ENCODE results near the gene SERP2. TPM values are rescaled to one million over a fixed set of nuclear protein-coding genes. Genes with fewer than 3 reads are reported as not detected.

The SERP2 gene
- total RNA-seq, 5 donors from 2014 or later (not counting 1 experiment from before 2014, with no cell fraction given) = 0.44 to 0.65 (median 0.47) TPM; not detected in 2

DNA sequence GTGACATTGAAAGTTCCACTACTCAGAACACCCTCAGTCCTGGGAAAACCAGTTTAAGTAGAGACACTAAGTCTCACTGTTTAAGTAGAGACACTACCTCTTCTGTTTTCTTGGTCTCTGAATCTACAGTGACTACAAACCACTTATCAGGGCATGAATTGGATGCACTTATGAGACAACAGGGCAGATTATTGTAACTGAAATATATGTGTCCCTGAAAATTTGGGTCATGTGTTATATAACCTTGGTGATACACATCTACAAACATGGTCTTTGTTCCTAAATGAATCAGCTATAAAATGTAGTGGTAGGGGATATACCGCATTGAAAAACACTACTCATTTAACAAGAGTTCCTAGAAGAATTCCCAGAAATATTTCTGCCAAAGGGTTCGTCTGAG is 55.7 kb downstream of the SERP2 start:
- no peaks in the 10 kb centered on the region for H3K4me1 Mint-ChIP-seq
- CTCF ChIA-PET = no interaction called here
- DNase-seq (no peak), ATAC-seq (replicated peaks in 1 of 4) (no peak)
- Histone ChIP-seq H3K9me3 (no peaks in the 10 kb centered on the region), H3K4me3 (ENCODE audit: control insufficient read depth in 1 of 2, extremely low read depth in 1 of 2, low read length in 1 of 2) (no peak overlapping the region), H3K4me1 (ENCODE audit: control insufficient read depth in 1 of 2, extremely low read depth in 1 of 2, insufficient read depth in 2 of 2, low read length in 2 of 2) (peaks cover 2% of the 10 kb centered on the region in 2 experiments), H3K27me3 (replicated peaks in 1 of 2; ENCODE audit: control insufficient read depth in 2 of 2, extremely low read depth in 1 of 2, insufficient read depth in 2 of 2, low read length in 1 of 2) (no peaks in the 10 kb centered on the region), H3K36me3 (ENCODE audit: control insufficient read depth in 2 of 2, extremely low read depth in 1 of 2, insufficient read depth in 1 of 2, low read length in 1 of 2) (peaks cover 0 to 2% of the 10 kb centered on the region in 2 donors), H3K27ac (ENCODE audit: low read length) (no peak overlapping the region)
- no CpG with 5 or more reads among the region's 2 CpGs for WGBS (ENCODE audit: insufficient coverage)
- no peak overlapping the region for H3K27ac Mint-ChIP-seq
- POLR2A ChIA-PET = no interaction called here
- H3K9me3 Mint-ChIP-seq = no peaks in the 10 kb centered on the region
- no peak overlapping the region for H3K4me3 Mint-ChIP-seq
- peaks cover 15% of the 10 kb centered on the region for H3K36me3 Mint-ChIP-seq
- H3K27me3 Mint-ChIP-seq = peaks cover 7 to 8% of the 10 kb centered on the region in 2 donors

GRCh38 chr13:44431150-44431549 is 57.5 kb downstream of the SERP2 start:
- WGBS (ENCODE audit: insufficient coverage) = 100% methylated on average over 1 of the region's 4 CpGs
- no peak for ATAC-seq (replicated peaks in 1 of 4)
- no peak overlapping the region for H3K4me3 Mint-ChIP-seq
- H3K27me3 Mint-ChIP-seq = peaks cover 0 to 8% of the 10 kb centered on the region in 2 donors
- no peak overlapping the region for H3K27ac ChIP-seq (ENCODE audit: low read length)
- peaks cover 0 to 3% of the 10 kb centered on the region in 2 donors for H3K36me3 ChIP-seq (ENCODE audit: control insufficient read depth in 2 of 2, extremely low read depth in 1 of 2, insufficient read depth in 1 of 2, low read length in 1 of 2)
- H3K4me1 ChIP-seq (ENCODE audit: control insufficient read depth in 1 of 2, extremely low read depth in 1 of 2, insufficient read depth in 2 of 2, low read length in 2 of 2) = peaks cover 2 to 16% of the 10 kb centered on the region in 2 experiments
- H3K27ac Mint-ChIP-seq = no peak overlapping the region
- H3K4me1 Mint-ChIP-seq = peaks cover 13 to 17% (median 14%) of the 10 kb centered on the region in 3 donors
- DNase-seq = no peak
- CTCF ChIA-PET = interaction anchor here in 1 of 2 donors (0.6 kb wide), 1 partner anchor 60 kb away, joined by 3 read pairs; no protein-coding TSS in a partner anchor
- POLR2A ChIA-PET = interaction anchor here in 1 of 2 donors (0.6 kb wide), 1 partner anchor 261 kb away, joined by 3 read pairs; no protein-coding TSS in a partner anchor
- no peak overlapping the region for H3K4me3 ChIP-seq (ENCODE audit: control insufficient read depth in 1 of 2, extremely low read depth in 1 of 2, low read length in 1 of 2)
- no peaks in the 10 kb centered on the region for H3K9me3 ChIP-seq
- H3K36me3 Mint-ChIP-seq = peaks cover 17% of the 10 kb centered on the region
- H3K9me3 Mint-ChIP-seq = no peaks in the 10 kb centered on the region
- peaks cover 0 to 7% of the 10 kb centered on the region in 2 experiments for H3K27me3 ChIP-seq (replicated peaks in 1 of 2; ENCODE audit: control insufficient read depth in 2 of 2, extremely low read depth in 1 of 2, insufficient read depth in 2 of 2, low read length in 1 of 2)

GRCh38 chr13:44432650-44433049 is 59.0 kb downstream of the SERP2 start:
- WGBS (ENCODE audit: insufficient coverage) = 90% methylated on average over 4 of the region's 5 CpGs
- H3K4me3 Mint-ChIP-seq = no peak overlapping the region
- CTCF ChIA-PET = interaction anchor here in 1 of 2 donors (0.6 kb wide), 1 partner anchor 191 kb away, joined by 3 read pairs; no protein-coding TSS in a partner anchor
- DNase-seq (no peak), ATAC-seq (replicated peaks in 1 of 4) (no peak)
- Histone ChIP-seq H3K9me3 (no peaks in the 10 kb centered on the region), H3K27me3 (replicated peaks in 1 of 2; ENCODE audit: control insufficient read depth in 2 of 2, extremely low read depth in 1 of 2, insufficient read depth in 2 of 2, low read length in 1 of 2) (peaks cover 0 to 14% of the 10 kb centered on the region in 2 experiments), H3K27ac (ENCODE audit: low read length) (no peak overlapping the region), H3K4me3 (ENCODE audit: control insufficient read depth in 1 of 2, extremely low read depth in 1 of 2, low read length in 1 of 2) (no peak overlapping the region), H3K36me3 (ENCODE audit: control insufficient read depth in 2 of 2, extremely low read depth in 1 of 2, insufficient read depth in 1 of 2, low read length in 1 of 2) (peaks cover 0 to 3% of the 10 kb centered on the region in 2 donors), H3K4me1 (ENCODE audit: control insufficient read depth in 1 of 2, extremely low read depth in 1 of 2, insufficient read depth in 2 of 2, low read length in 2 of 2) (peaks cover 2 to 25% of the 10 kb centered on the region in 2 experiments)
- H3K27ac Mint-ChIP-seq = no peak overlapping the region
- H3K4me1 Mint-ChIP-seq = peaks cover 26 to 27% (median 26%) of the 10 kb centered on the region in 3 donors
- peaks cover 0 to 17% of the 10 kb centered on the region in 2 donors for H3K27me3 Mint-ChIP-seq
- POLR2A ChIA-PET = no interaction called here
- H3K36me3 Mint-ChIP-seq = peaks cover 17% of the 10 kb centered on the region
- no peaks in the 10 kb centered on the region for H3K9me3 Mint-ChIP-seq

- Mint-ChIP-seq H3K27me3 (peaks cover 0 to 17% of the 10 kb centered on the region in 2 donors), H3K27ac (peak overlapping the region in 1 of 2 donors; percentile 52), H3K36me3 (peaks cover 17% of the 10 kb centered on the region), H3K4me1 (peaks cover 29 to 33% (median 30%) of the 10 kb centered on the region in 3 donors), H3K9me3 (no peaks in the 10 kb centered on the region), H3K4me3 (peak overlapping the region in 1 of 3 donors; percentile 86)
- peaks cover 0 to 14% of the 10 kb centered on the region in 2 experiments for H3K27me3 ChIP-seq (replicated peaks in 1 of 2; ENCODE audit: control insufficient read depth in 2 of 2, extremely low read depth in 1 of 2, insufficient read depth in 2 of 2, low read length in 1 of 2)
- CTCF ChIA-PET = interaction anchor here in 1 of 2 donors (0.6 to 5.4 kb wide), 2 partner anchors 53 to 526 kb away, joined by 6 to 34 read pairs; no protein-coding TSS in a partner anchor
- WGBS (ENCODE audit: insufficient coverage) = 100% methylated on average over 3 of the region's 15 CpGs
- no peak for DNase-seq
- peak overlapping the region; percentile 76 for H3K27ac ChIP-seq (ENCODE audit: low read length)
- peaks cover 4 to 25% of the 10 kb centered on the region in 2 experiments for H3K4me1 ChIP-seq (ENCODE audit: control insufficient read depth in 1 of 2, extremely low read depth in 1 of 2, insufficient read depth in 2 of 2, low read length in 2 of 2)
- ATAC-seq (replicated peaks in 1 of 4) = no peak
- H3K4me3 ChIP-seq (ENCODE audit: control insufficient read depth in 1 of 2, extremely low read depth in 1 of 2, low read length in 1 of 2) = no peak overlapping the region
- POLR2A ChIA-PET = interaction anchor here in 1 of 2 donors (0.6 kb wide), 1 partner anchor 9 kb away, joined by 6 read pairs; no protein-coding TSS in a partner anchor
- H3K9me3 ChIP-seq = no peaks in the 10 kb centered on the region
- peaks cover 0 to 3% of the 10 kb centered on the region in 2 donors for H3K36me3 ChIP-seq (ENCODE audit: control insufficient read depth in 2 of 2, extremely low read depth in 1 of 2, insufficient read depth in 1 of 2, low read length in 1 of 2)
These were observed 60.5 kb downstream of the SERP2 start for GRCh38 chr13:44433863-44434765.

GRCh38 chr13:44434766-44435141 is 61.1 kb downstream of the SERP2 start:
- Histone ChIP-seq H3K27me3 (replicated peaks in 1 of 2; ENCODE audit: control insufficient read depth in 2 of 2, extremely low read depth in 1 of 2, insufficient read depth in 2 of 2, low read length in 1 of 2) (peaks cover 0 to 14% of the 10 kb centered on the region in 2 experiments), H3K36me3 (ENCODE audit: control insufficient read depth in 2 of 2, extremely low read depth in 1 of 2, insufficient read depth in 1 of 2, low read length in 1 of 2) (peaks cover 0 to 3% of the 10 kb centered on the region in 2 donors), H3K4me1 (ENCODE audit: control insufficient read depth in 1 of 2, extremely low read depth in 1 of 2, insufficient read depth in 2 of 2, low read length in 2 of 2) (peaks cover 4 to 25% of the 10 kb centered on the region in 2 experiments), H3K27ac (ENCODE audit: low read length) (peak overlapping the region; percentile 76), H3K4me3 (ENCODE audit: control insufficient read depth in 1 of 2, extremely low read depth in 1 of 2, low read length in 1 of 2) (peak overlapping the region; percentile 52 to 65), H3K9me3 (no peaks in the 10 kb centered on the region)
- 0% methylated on average over 3 of the region's 4 CpGs for WGBS (ENCODE audit: insufficient coverage)
- CTCF ChIA-PET = interaction anchor here (0.5 to 5.4 kb wide), 14 partner anchors 10 to 1307 kb away, joined by 3 to 34 read pairs (median 5); no protein-coding TSS in a partner anchor
- POLR2A ChIA-PET = interaction anchor here (0.6 to 1.0 kb wide), 5 partner anchors 8 to 1442 kb away, joined by 3 to 24 read pairs (median 6); partner anchors contain the start of gene EPSTI1 (in 1 of the 2)
- DNase-seq = peak in 1 of 35 experiments; percentile 3
- Mint-ChIP-seq H3K9me3 (no peaks in the 10 kb centered on the region), H3K4me1 (peaks cover 29 to 33% (median 30%) of the 10 kb centered on the region in 3 donors), H3K27ac (no peak overlapping the region), H3K4me3 (peak overlapping the region; percentile 83 to 86 (median 86)), H3K36me3 (peaks cover 17% of the 10 kb centered on the region), H3K27me3 (peaks cover 0 to 17% of the 10 kb centered on the region in 2 donors)
- ATAC-seq (replicated peaks in 1 of 4) = no peak

Data from T-cell (primary cell).